ENCODE data around the gene SLA2.

- TF ChIP-seq EZH2 (IDR thresholded peaks at IDR 0.05) (no peak), POLR2AphosphoS5 (IDR thresholded peaks at IDR 0.05; ENCODE audit: borderline replicate concordance, low read depth, low read length) (no peak), FOXP2 (optimal IDR thresholded peaks at IDR 0.05; ENCODE audit: control extremely low read depth, extremely low read length, insufficient read depth) (no peak)
Measured at GRCh38 chr20:36670665-36671357, 24.8 kb upstream of the SLA2 start.
